HG03342 (cell line): ENCODE data around the gene PHKG2.

Source experiments
- ATAC-seq: cut with Tn5 transposase; IDR thresholded peaks from one replicate; pipeline ENCODE4 v1.9.1; 2021; ENCODE audit warnings: mild to moderate bottlenecking, moderate library complexity; ENCODE audit not compliant: unreplicated experiment

PHKG2 gene

DNA sequence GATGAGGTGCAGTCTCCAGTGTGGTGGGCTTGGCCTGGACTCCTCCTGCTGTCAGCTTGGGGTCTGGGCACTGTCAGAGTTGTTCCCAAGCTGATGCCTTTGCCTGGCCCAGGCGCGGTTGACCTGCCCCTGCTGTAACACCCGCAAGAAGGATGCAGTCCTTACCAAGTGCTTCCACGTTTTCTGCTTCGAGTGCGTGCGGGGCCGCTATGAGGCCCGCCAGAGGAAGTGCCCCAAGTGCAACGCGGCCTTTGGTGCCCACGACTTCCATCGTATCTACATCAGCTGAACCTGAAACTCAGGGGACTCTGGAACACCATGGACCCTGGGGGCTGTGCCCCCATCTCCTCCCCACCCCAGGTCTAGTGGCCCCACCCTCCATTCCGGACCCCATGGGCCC, 25.6 kb downstream of the PHKG2 start:
- ATAC-seq: no peak

DNA sequence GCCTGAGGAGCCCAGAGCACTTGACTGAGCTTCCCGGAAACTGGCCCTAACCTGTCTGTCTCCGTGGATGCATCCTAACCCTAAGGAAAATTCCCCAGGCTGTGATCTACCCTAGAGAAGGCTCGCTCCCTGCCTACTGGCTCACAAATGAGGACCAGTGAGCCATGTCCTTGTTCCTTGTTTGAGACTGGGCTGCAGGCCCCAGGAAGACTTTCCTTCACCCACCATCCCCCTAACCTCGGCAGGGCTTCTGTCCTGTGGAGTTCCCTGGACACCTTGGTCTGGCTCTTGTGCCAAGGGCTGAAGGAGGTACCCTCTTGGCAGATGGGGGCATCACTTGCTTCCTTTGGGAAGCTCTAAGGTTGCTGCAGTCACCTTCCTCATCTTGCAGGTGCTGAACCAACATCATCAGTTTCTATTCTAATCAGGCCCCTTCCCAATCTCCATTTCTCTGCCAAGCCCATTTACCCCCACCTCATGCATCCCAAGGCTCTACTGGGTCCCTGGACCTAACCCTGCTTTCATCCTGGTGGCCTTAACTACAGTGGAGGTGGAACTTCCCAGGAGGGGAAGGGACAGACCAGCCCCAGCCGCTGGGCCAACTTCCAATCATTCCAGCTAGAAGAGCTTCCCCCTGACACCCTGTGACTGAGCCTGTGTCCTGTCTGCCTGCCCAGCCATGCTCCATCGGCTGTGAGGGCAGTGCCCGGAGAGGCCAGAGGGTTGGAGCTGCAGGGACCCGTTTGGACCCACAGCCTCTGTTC, 26.3 kb downstream of the PHKG2 start:
- ATAC-seq: no peak

DNA sequence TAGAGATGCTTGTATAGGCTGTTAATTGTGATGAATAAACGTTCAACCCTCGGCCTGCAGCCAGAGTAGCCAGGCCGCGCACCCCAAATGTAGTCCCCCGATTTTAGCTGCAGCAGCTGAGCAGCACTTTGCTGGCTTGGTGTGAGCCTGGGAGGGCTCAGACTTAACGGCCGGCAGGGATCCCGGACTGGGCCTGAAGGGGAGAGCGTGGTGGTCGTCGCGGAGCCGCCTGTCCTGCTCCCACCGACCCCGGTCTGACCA, 26.8 kb downstream of the PHKG2 start:
- no peak for ATAC-seq

DNA sequence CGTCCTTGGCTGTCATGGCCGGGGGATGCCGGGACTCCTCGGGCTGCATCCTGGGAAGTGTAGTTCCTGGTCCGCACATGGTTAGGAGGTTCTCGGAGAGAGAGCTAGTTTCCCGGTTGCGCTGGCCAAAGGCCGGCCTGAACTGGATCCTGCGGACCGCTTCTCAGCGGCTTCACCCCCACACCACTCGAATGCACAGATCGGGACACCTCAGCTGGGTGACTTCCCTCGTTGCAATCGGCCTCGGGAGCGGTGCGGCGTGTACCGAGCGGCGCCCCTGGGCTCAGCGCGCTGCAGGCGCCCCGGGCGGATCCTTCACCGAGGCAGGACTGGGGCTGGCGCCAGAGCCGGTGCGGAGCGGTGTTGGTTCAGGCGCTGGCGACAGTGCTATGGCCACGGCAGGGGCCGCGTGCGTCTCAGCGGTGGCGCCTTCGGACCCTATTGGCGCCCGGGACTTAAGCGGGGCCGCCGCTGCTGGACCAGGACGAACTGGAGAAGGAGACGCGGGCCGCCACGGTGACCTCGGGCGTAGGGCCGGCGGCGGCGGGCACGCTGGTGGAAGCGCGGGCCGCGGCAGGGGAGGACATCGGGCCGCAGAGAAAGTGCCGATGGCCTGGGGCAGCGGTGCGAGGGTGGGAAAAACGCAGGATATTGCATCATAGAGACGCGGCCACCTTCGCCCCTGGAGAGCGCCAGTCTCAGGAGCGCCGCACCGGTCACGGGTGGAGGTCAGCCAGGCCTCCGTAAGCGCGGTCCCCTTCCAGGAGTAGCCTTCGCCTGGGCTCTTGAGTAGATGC, 27.4 kb downstream of the PHKG2 start:
- peak; percentile 52 for ATAC-seq

DNA sequence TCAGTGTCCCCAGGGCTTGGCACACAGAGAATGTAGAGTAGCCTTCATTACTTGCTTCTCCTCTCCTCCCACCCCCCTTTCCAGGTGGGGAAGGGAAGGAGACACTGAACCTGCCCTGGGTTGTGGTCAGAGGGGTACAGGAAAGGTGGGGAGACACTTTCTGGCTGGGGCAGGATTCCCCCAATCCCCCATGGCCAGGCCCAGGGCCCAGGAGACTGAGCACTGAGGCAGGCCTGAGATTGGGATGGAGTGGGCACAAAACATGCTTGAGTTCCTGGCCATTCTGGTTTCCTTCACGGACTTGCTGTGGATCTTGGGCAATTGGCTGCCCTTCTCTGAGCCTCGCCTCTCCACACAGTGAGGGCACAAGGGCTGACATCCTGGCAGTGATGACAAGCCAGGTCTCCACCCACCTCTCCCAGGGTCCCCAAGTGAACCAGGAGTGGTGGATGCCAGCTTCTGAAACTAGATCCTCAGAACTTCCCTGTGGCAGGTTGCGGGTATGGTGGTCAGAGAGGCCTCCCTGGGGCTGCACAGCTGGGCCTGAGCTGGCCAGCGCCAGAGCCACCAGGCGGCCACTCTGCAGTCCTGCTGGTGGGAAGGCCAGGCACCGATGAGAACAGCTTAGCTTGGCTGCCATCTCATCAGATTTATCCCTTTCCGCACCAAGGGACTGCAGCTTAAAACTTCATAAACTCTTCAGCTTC, 29.5 kb downstream of the PHKG2 start:
- ATAC-seq: no peak

DNA sequence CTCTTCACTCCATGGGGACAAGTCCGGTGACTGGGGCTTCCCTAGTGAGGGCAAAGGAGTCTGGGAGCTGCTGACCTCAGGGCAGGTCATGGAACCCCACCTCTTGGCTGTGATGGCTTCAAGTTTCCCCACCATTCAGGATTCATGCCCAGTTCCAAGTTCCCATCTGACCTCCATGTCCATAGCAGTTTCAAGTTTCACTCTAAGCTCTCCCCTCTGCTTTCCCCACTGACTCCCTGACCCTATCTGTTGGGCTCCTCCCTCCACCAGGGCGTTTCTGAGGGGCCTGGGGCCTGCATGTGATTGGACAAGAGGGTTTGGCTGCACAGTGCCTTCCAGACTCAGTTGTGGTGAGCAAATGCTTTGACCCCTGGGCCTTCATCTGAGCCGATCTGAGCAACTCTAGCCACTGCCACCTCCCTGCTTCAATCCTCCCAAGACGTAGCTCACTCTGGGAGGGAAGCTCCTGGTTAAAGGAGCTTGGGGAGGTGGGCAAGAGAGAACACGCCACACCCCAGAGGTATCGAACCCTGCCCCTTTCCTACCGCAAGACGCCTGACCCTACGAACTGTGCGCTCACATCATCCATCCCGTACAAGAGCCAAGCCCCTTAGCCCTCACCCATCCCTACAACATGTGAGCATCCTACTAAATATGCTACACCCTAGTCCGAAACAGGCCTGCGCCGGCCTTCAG, 30.5 kb downstream of the PHKG2 start:
- no peak for ATAC-seq

DNA sequence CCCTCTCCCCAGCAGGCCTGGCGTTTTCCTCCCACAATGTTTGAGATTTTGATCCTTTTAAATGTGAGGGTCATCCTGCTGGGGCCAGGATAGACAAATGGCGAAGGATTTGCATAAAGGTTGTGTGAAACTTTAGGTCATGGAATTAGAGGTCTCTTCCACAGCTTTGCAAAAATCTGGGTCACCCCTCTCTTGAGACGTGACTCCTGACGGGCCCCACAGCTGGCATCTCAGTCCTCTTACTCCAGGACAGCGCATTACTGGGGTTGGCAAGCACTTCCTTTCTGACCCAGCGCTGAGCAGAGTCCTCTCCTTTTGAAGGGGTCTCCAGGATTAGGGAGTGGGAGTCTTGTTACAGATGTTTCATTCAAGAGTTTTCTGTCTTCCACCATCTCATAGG, 31.4 kb downstream of the PHKG2 start:
- no peak for ATAC-seq

DNA sequence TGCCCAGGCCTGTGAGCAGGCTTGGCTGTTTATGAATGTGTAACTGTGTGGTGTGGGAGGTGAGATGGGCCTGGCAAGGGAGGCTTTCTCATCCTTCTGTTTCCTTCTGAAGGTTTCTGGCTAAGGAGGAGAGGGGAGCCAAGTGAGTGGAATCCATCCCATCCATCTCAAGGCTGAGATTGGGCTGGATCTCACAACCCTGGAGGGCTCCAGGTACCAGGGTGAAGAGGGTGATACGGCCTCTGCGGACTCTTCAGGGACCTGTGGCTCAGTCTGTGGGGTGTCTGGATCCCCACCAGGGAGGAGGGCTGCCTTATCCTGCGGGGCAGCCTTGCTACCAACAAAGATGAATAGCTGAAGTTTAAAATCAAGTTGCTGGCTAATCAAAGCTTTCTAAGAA, 31.8 kb downstream of the PHKG2 start:
- ATAC-seq: no peak

DNA sequence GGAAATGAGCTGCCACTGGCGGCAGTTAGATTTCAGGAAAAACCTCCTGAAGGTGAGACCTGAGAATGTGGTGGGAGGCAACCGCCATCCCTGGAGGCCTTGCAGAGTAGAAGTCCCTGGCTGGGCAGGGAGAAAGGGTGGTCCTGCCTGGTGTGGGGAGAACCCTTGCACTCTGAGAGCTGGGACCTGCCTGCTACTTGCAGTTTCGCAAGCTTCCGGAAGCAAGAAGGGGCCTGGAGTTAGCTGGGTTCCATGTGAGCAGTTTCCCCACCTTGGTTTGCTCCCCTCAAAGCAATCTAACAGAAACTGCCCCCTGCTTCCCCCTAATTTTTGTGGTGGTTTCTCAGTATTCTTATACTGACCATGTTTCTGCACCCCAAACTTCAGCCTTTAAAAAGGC, 32.3 kb downstream of the PHKG2 start:
- ATAC-seq: no peak

DNA sequence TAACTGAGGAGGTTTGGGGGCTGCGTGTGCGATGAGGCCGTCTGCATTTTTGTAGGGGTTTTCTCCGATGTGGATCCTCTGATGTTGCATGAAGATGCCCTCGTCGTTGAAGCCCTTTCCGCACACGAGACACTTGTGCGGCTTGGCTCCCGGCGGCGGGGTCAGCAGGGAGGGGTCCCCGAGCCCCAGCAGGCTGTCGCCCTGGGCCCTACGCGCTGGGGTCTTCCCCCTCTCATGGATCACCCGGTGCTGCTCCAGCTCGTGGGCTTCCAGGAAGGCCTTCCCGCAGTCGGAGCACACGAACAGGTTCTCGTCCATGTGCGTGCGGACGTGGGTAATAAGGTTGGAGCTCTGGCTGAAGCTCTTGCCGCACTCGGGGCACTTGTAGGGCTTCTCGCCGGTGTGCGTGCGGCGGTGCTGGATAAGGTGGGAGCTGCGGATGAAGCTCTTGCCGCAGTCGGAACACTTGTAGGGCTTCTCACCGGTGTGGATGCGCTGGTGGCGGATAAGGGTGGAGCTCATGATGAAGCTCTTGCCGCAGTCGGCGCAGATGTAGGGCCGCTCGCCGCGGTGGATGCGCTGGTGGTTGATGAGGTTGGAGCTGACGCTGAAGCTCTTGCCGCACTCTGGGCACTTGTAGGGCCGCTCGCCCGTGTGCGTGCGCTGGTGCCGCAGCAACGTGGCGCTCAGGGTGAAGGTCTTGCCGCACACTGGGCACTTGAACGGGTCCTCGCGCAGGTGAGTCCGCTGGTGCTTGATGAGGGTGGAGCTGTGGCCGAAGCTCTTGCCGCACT, 34.5 kb downstream of the PHKG2 start:
- ATAC-seq: no peak

DNA sequence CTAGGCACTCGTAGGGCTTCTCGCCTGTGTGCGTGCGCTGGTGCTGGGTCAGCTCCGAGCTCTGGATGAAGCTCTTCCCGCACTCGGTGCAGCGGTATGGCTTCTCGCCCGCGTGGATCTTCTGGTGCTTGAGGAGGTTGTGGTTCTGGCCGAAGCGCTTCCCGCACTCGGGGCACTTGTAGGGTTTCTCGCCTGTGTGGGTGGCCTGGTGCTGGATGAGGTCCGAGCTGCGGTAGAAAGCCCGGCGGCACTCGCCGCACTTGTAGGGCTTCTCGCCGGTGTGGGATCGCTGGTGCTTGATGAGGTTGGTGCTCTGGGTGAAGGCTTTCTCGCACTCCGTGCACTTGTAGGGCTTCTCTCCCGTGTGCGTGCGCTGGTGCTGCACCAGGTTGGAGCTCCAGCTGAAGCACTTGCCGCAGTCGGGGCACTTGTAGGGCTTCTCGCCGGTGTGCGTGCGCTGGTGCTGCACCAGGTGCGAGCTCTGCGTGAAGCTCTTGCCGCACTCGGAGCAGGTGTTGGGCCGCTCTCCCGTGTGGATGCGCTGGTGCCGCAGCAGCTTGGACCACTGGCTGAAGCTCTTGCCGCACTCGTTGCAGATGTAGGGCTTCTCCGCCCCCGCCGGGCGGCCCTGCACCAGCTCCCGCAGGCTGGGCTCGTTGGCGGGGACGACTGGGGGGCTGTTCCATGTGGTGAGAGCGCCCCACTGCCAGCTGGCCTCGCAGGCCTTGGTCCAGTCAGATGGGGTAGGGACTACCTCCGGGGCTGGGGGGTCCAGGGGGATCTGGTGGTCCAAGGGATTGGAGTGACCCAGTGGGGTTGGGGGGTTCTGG, 35.3 kb downstream of the PHKG2 start:
- ATAC-seq: no peak

DNA sequence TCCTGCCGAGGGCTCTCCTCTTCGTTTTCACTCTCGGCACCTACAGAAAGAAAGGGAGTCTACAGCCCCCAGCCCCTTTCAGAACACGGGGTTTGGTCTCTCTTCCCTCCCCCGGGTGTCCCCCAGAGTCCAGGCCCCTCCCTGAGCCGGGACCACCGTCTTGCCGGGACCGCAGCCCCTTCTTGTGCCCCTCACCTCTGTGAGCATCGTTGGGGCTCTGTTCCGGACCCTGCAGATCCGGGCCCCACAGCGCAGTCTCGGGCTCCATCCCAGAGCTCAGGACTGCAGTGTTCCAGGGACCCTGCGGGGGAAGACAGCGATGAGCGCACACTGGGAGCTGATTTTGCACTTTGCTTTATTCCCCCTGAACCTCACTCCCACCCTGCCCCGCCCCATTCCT, 36.0 kb downstream of the PHKG2 start:
- ATAC-seq: no peak

DNA sequence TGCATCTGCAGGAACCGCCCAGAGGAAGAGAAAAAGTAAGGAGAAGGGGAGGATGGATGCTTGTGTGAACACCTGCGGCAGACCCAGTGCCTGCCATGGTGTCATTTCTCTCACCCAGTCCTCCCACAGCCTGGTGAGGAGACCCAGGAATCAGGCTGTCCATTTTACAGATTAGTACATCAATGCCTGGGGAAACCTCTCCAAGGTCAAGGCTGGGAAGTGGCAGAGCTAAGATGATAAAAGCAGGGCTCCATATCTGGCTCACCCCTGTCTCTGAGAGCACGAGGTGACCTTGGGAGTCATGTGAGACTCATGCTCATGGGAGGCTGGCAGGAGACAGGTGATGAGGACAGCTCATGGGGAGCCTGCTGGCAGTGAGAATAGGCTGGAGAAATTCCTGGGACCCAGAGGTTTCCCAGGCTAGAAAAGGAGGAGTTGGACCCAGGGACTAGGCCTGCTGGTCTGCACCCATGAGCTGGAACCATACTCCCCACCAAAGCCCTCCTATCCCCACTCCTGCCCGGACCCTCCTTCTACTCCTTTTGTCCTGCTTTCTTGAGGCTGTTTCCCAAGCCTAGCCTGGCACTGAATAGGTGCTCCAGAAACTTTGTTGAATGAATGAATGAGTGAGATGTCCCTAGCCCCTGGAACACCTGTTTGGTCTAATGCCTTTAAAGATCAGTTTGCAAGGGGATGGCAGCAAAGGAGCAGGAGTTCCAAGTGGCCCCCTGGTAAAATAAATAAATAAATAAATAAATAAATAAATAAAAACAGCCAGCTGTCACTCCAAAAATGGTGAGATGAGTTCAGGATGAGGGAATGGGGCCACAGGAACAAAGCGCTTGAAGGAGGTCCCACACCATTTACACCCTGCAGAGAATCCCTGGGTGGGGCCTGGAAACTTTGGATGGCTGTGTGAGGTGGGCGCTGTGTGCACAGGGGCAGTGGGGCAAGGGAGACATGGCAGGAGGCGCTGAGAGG, 37.2 kb downstream of the PHKG2 start:
- no peak for ATAC-seq

DNA sequence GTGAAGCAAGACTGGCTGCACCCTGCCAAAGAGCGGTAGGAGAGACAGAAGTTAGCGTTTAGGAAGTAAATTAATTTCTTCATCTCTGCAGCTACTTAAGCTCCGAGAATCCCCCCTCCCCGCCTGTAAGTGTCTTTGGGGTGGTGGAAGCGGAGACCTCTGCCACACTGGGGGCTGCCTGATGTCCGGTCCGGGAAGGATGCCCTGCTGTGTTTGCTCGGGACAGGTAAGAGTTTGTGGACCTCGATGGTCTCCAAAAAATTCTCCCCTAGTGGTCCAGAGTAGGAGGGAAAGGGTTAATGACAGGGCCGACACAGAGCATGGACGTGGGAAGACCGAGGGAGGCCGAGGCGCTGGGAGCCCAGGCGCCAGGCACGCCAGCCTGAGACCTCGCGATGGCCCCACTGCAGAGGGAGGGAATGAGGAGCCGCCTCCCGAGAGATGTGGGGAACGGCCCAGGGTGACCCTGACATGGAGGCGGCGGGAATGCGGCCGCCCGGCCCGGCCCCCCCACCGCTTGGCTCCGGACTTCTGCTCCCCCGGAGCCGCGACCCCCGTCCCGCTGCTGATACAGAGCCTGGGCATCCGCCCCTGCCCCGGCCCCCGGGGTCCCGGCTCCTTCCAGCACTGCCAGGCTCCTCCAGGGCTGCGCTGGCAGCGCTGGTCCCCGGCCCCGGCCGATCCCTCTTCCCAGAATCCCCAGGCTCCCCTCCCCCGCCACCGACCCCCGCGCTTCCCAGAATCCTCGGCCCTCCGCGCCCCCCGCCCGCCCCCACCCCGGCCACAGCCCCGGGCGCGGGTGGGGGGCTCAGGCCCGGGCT, 38.1 kb downstream of the PHKG2 start:
- ATAC-seq: no peak

DNA sequence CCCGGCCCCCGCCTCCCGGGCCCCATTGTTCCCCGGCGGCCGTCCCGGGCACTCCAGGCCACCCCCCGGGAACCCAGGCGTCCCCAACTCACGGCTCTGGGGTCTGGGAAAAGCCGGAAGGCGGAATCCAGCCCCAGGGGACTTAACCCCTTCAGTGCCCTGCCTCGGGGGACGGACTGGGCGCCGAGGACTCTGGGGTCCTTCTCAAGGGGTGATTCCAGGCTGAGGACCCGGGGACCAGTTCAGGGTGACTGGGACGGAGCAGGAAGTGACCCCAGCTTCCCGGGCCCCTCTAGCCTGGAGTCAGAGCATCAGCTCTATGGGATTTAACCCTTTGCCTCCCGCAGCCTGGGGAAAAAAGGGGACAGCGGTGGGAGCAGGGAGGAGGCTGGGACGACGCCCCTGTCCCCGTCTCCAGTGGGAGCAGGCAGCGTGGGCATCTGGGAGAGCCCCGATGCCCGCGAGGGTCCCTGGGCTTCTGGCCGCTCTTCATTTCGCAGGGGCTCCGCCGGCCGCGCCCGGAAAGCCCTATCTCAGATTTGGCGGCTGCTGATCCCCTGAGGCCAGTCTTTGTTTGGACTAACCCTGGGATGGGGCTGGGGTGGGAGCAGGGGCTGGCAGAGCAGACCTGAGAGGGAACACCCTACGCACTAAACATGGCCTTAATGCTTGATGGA, 38.8 kb downstream of the PHKG2 start, which contains the start of gene ZNF629:
Gene ZNF629 (minus strand): TSS at position 270 of the 677 bp plus-strand sequence. CDS start 2,723 bp downstream, outside the sequence.
- ATAC-seq: no peak

DNA sequence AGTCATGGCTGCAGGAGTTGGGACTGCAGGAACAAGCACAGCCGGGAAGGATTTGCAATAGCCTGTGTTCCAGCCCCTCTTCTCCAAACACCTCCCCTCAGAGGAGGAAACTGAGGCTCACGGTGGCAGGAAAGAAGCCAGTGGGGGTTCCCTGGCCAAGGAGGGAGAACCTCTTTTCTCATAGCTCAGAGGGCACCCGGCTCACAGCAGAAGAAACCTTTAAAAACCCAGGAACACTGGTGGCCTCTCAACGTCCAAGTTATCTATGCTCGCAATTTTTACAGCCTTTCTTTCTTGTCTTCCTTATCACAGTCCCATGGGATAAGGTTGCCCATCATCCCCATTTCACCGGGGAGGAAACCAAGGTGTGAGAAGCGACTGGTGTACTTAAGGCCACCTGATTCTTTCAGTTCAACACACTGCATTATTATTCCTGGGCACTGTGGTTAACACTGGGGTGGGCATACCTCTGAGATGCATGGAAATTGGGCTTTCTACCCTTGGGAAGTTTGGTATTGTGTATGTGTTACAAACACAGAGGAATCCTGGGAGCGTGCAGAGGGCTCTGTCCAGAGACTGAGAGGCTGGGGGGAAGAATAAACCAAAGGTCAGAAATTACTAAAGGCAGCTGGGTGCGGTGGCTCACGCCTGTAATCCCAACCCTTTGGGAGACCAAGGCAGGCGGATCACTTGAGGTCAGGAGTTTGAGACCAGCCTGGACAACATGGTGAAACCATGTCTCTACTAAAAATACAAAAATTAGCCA, 39.6 kb downstream of the PHKG2 start:
- no peak for ATAC-seq
